HCT116 (cell line): ENCODE results near the gene ZNF236. TPM values are rescaled to one million over a fixed set of nuclear protein-coding genes. Genes with fewer than 3 reads are reported as not detected.

ENCODE experiments used
- ATAC-seq: fragments of 200-7000 bp; cut with Tn5 transposase; 2 replicates; pipeline ENCODE4 v1.9.1; 2020; ENCODE audit warnings: mild to moderate bottlenecking, moderate library complexity
- BruUV-seq: library from RNA; stranded (reverse); fragments of 400-500 nt; replicated peaks from 2 replicates; lab custom pipeline; 2021; lab: Mats Ljungman, UMichigan
- CTCF ChIA-PET: fragments of 300-600 bp; sonication (Branson Sonifier 250); formaldehyde crosslinking; loops from one replicate; lab custom pipeline; 2021; ENCODE audit warnings: antibody characterized with exemption; lab: Charles Lee
- POLR2A ChIA-PET: fragments of 300-600, 350-600 bp; sonication (Branson Sonifier 250); formaldehyde crosslinking; loops from one replicate; lab custom pipeline; 2021; ENCODE audit warnings: antibody characterized with exemption; lab: Charles Lee
- RAD21 ChIA-PET, 2 experiments: fragments of 300-600 bp; sonication (Branson Sonifier 250); formaldehyde crosslinking; loops; one replicate each; lab custom pipeline; 2023; ENCODE audit warnings: low total read pairs in 2 of 2; ENCODE audit not compliant: uncharacterized antibody in 2 of 2, unreplicated experiment in 2 of 2, low non-redundant PET in 1 of 2; lab: Charles Lee
- DNase-seq: peaks from one replicate; pipeline ENCODE4 v3.0.0-alpha.2; 2010; ENCODE audit warnings: low read depth, low spot score
- H2AFZ ChIP-seq: fragments of 200-600 bp; shearing (Covaris generic), sonication (generic); 2 replicates; pipeline ENCODE4 v1.6.1; 2017; ENCODE audit warnings: low read depth, mixed run types, mixed read lengths, antibody characterized with exemption, low read length; ENCODE audit not compliant: poor library complexity, severe bottlenecking
- H3K27ac ChIP-seq: 2 replicates; pipeline ENCODE4 v1.5.1; 2012; ENCODE audit warnings: low read depth, low read length
- H3K27me3 ChIP-seq: fragments of 200-600 bp; sonication (generic); 2 replicates; pipeline ENCODE4 v1.6.1; 2016; ENCODE audit warnings: mixed run types, low read length, mixed read lengths; ENCODE audit not compliant: insufficient read depth
- H3K36me3 ChIP-seq, 2 experiments: fragments of 200-500 bp in 1 of 2; fragments of 200-600 bp in 1 of 2; sonication (Bioruptor generic) in 1 of 2; sonication (generic) in 1 of 2; 2 replicates each; pipeline versions ENCODE4 v1.5.1 to v1.6.1; 2014 to 2016; ENCODE audit warnings: low read length in 2 of 2, inconsistent platforms in 1 of 2, mixed read lengths in 1 of 2, mixed run types in 1 of 2; ENCODE audit not compliant: insufficient read depth in 2 of 2, control insufficient read depth in 1 of 2
- H3K4me1 ChIP-seq, 2 experiments: fragments of 200-600 bp in 1 of 2; sonication (generic) in 1 of 2; 2 replicates each; pipeline versions ENCODE4 v1.5.1 to v1.6.1; 2012 to 2017; ENCODE audit warnings: low read length in 2 of 2, inconsistent platforms in 1 of 2, mild to moderate bottlenecking in 1 of 2, mixed read lengths in 1 of 2, mixed run types in 1 of 2, moderate library complexity in 1 of 2; ENCODE audit not compliant: insufficient read depth in 2 of 2, control insufficient read depth in 1 of 2
- H3K4me2 ChIP-seq: fragments of 200-600 bp; sonication (generic); 2 replicates; pipeline ENCODE4 v1.6.1; 2017; ENCODE audit warnings: mixed run types, low read length, mixed read lengths
- H3K4me3 ChIP-seq, 2 experiments: fragments of 200-600 bp in 1 of 2; sonication (generic) in 1 of 2; replicated peaks in 1 of 2; 2 replicates each; pipeline ENCODE4 v1.5.1; 2011 to 2016; ENCODE audit warnings: low read length in 2 of 2, control low read depth in 1 of 2, low read depth in 1 of 2, mild to moderate bottlenecking in 1 of 2, mixed read lengths in 1 of 2, mixed run types in 1 of 2
- H3K79me2 ChIP-seq: fragments of 200-600 bp; sonication (generic); 2 replicates; pipeline ENCODE4 v1.6.1; 2017; ENCODE audit warnings: mild to moderate bottlenecking, mixed run types, low read length, moderate library complexity, mixed read lengths; ENCODE audit not compliant: insufficient read depth
- H3K9ac ChIP-seq: fragments of 200-600 bp; sonication (generic); 2 replicates; pipeline ENCODE4 v1.6.1; 2016; ENCODE audit warnings: low read length, mixed read lengths
- H3K9me2 ChIP-seq: fragments of 200-600 bp; sonication (generic), shearing (Covaris generic); 2 replicates; pipeline ENCODE4 v1.6.1; 2017; ENCODE audit warnings: mixed run types, mild to moderate bottlenecking, moderate library complexity; ENCODE audit not compliant: insufficient read depth
- H3K9me3 ChIP-seq, 2 experiments: fragments of 200-500 bp in 1 of 2; fragments of 200-600 bp in 1 of 2; sonication (Bioruptor generic) in 1 of 2; sonication (generic) in 1 of 2; 2 replicates each; pipeline ENCODE4 v1.6.1; 2014 to 2017; ENCODE audit warnings: low read length in 2 of 2, mixed read lengths in 2 of 2, inconsistent platforms in 1 of 2, low read depth in 1 of 2, mild to moderate bottlenecking in 1 of 2, mixed run types in 1 of 2, moderate library complexity in 1 of 2; ENCODE audit not compliant: control insufficient read depth in 1 of 2, insufficient read depth in 1 of 2
- H4K20me1 ChIP-seq: fragments of 200-600 bp; sonication (generic), shearing (Covaris generic); 2 replicates; pipeline ENCODE4 v1.6.1; 2017; ENCODE audit warnings: mixed run types, mild to moderate bottlenecking, moderate library complexity; ENCODE audit not compliant: insufficient read depth
- EGR1 ChIP-seq: IDR thresholded peaks from 2 replicates; pipeline ENCODE4 v1.6.1; 2012; ENCODE audit warnings: low read depth
- FOSL1 ChIP-seq: IDR thresholded peaks from 2 replicates; pipeline ENCODE4 v1.6.1; 2012; ENCODE audit warnings: low read depth
- POLR2AphosphoS5 ChIP-seq: IDR thresholded peaks from 2 replicates; pipeline ENCODE4 v1.6.1; 2011; ENCODE audit warnings: mild to moderate bottlenecking, low read depth, low read length, moderate library complexity
- RAD21 ChIP-seq: IDR thresholded peaks from 2 replicates; pipeline ENCODE4 v1.6.1; 2012; ENCODE audit warnings: low read depth, mild to moderate bottlenecking
- SIN3A ChIP-seq: IDR thresholded peaks from 2 replicates; pipeline ENCODE4 v1.6.1; 2012; ENCODE audit warnings: low read depth
- SRF ChIP-seq: IDR thresholded peaks from 2 replicates; pipeline ENCODE4 v1.6.1; 2012; ENCODE audit warnings: low read depth
- TCF7L2 ChIP-seq: IDR thresholded peaks from 2 replicates; pipeline ENCODE4 v1.7.0; 2011; ENCODE audit warnings: borderline replicate concordance, inconsistent platforms; ENCODE audit not compliant: insufficient read depth, insufficient read length; ENCODE audit errors: extremely low read depth
- YY1 ChIP-seq: IDR thresholded peaks from 2 replicates; pipeline ENCODE4 v1.6.1; 2011; ENCODE audit warnings: low read length, low read depth, moderate library complexity, mild to moderate bottlenecking; ENCODE audit not compliant: insufficient replicate concordance; ENCODE audit errors: extremely low read depth
- ZNF274 ChIP-seq: fragments of 200-500 bp; sonication (Bioruptor generic); IDR thresholded peaks from 2 replicates; pipeline ENCODE4 v1.6.1; 2014; ENCODE audit warnings: mild to moderate bottlenecking, low read depth, low read length, inconsistent platforms
- intact Hi-C: fragments of 100-400 bp; cut with micrococcal nuclease; formaldehyde crosslinking; loops from 2 replicates; pipeline ENCODE4 v1.10.0; 2022
- total RNA-seq: library from RNA; stranded (reverse); gene quantifications from one replicate; pipeline ENCODE4 v1.2.1, GENCODE V29; 2021; ENCODE audit not compliant: unreplicated experiment
- TF ChIP-seq, protein P1 (sequence below): IDR thresholded peaks from 2 replicates; pipeline ENCODE4 v1.6.1; 2012
- TF ChIP-seq, protein P2 (sequence below): IDR thresholded peaks from 2 replicates; pipeline ENCODE4 v1.6.1; 2012; ENCODE audit warnings: low read depth
- TF ChIP-seq, protein P3 (sequence below): IDR thresholded peaks from 2 replicates; pipeline ENCODE4 v1.6.1; 2011; ENCODE audit warnings: mild to moderate bottlenecking, low read length, moderate library complexity; ENCODE audit not compliant: insufficient replicate concordance; ENCODE audit errors: extremely low read depth
- TF ChIP-seq, protein P4 (sequence below): IDR thresholded peaks from 2 replicates; pipeline ENCODE4 v1.6.1; 2012
- TF ChIP-seq, protein P5 (sequence below), 3 experiments: fragments of 200-600 bp in 1 of 3; sonication (generic) in 1 of 3; IDR thresholded peaks in 2 of 3; conservative IDR thresholded peaks in 1 of 3; 2 replicates each; pipeline ENCODE4 v1.5.1; 2012 to 2017; ENCODE audit warnings: low read depth in 2 of 3, low read length in 2 of 3, antibody characterized with exemption in 1 of 3, borderline replicate concordance in 1 of 3, control low read depth in 1 of 3, mild to moderate bottlenecking in 1 of 3, mixed read lengths in 1 of 3, mixed run types in 1 of 3, moderate library complexity in 1 of 3; ENCODE audit not compliant: insufficient read depth in 1 of 3

ZNF236 gene
- total RNA-seq, 1 experiment from 2014 or later = 15.0 TPM

DNA sequence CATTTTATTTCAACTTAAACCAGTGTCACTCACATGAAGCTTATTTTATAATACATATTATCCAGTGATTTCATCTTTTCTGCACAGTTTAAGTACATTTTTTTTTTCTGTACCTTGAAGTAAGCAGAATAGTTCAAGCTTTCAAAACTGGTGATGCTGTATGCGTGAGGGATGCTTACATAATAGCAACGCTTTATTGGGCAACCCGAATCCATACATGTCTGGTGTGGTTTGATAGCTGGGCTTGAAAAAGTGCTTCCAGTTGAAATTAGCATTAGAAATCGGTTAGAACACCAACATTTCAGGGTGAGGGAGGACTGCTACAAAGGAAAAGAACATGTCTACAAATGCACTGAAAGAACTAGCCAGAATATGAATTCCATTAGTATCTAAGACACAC lies 192.8 kb downstream of the ZNF236 start:
- Histone ChIP-seq H3K9me2 (no peaks in the 10 kb centered on the region), H3K4me2 (no peak overlapping the region), H3K27ac (no peak overlapping the region), H3K9me3 (no peaks in the 10 kb centered on the region), H3K79me2 (no peaks in the 10 kb centered on the region), H3K9ac (no peak overlapping the region), H3K4me3 (no peak overlapping the region), H3K36me3 (peaks cover 3 to 13% of the 10 kb centered on the region in 2 experiments; a peak in 3 of 4 replicates), H3K27me3 (no peaks in the 10 kb centered on the region), H4K20me1 (no peaks in the 10 kb centered on the region), H2AFZ (no peak overlapping the region), H3K4me1 (no peaks in the 10 kb centered on the region)
- TF ChIP-seq RAD21 (no peak), YY1 (no peak), SRF (no peak), FOSL1 (no peak), EGR1 (no peak), POLR2AphosphoS5 (no peak), SIN3A (no peak), ZNF274 (no peak), TCF7L2 (no peak)
- TF ChIP-seq, protein P1, sequence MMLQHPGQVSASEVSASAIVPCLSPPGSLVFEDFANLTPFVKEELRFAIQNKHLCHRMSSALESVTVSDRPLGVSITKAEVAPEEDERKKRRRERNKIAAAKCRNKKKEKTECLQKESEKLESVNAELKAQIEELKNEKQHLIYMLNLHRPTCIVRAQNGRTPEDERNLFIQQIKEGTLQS = no peak
- TF ChIP-seq, protein P2, sequence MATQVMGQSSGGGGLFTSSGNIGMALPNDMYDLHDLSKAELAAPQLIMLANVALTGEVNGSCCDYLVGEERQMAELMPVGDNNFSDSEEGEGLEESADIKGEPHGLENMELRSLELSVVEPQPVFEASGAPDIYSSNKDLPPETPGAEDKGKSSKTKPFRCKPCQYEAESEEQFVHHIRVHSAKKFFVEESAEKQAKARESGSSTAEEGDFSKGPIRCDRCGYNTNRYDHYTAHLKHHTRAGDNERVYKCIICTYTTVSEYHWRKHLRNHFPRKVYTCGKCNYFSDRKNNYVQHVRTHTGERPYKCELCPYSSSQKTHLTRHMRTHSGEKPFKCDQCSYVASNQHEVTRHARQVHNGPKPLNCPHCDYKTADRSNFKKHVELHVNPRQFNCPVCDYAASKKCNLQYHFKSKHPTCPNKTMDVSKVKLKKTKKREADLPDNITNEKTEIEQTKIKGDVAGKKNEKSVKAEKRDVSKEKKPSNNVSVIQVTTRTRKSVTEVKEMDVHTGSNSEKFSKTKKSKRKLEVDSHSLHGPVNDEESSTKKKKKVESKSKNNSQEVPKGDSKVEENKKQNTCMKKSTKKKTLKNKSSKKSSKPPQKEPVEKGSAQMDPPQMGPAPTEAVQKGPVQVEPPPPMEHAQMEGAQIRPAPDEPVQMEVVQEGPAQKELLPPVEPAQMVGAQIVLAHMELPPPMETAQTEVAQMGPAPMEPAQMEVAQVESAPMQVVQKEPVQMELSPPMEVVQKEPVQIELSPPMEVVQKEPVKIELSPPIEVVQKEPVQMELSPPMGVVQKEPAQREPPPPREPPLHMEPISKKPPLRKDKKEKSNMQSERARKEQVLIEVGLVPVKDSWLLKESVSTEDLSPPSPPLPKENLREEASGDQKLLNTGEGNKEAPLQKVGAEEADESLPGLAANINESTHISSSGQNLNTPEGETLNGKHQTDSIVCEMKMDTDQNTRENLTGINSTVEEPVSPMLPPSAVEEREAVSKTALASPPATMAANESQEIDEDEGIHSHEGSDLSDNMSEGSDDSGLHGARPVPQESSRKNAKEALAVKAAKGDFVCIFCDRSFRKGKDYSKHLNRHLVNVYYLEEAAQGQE = no peak
- TF ChIP-seq, protein P3, sequence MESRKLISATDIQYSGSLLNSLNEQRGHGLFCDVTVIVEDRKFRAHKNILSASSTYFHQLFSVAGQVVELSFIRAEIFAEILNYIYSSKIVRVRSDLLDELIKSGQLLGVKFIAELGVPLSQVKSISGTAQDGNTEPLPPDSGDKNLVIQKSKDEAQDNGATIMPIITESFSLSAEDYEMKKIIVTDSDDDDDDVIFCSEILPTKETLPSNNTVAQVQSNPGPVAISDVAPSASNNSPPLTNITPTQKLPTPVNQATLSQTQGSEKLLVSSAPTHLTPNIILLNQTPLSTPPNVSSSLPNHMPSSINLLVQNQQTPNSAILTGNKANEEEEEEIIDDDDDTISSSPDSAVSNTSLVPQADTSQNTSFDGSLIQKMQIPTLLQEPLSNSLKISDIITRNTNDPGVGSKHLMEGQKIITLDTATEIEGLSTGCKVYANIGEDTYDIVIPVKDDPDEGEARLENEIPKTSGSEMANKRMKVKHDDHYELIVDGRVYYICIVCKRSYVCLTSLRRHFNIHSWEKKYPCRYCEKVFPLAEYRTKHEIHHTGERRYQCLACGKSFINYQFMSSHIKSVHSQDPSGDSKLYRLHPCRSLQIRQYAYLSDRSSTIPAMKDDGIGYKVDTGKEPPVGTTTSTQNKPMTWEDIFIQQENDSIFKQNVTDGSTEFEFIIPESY = no peak
- TF ChIP-seq, protein P4, sequence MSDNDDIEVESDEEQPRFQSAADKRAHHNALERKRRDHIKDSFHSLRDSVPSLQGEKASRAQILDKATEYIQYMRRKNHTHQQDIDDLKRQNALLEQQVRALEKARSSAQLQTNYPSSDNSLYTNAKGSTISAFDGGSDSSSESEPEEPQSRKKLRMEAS = no peak
- TF ChIP-seq, protein P5, sequence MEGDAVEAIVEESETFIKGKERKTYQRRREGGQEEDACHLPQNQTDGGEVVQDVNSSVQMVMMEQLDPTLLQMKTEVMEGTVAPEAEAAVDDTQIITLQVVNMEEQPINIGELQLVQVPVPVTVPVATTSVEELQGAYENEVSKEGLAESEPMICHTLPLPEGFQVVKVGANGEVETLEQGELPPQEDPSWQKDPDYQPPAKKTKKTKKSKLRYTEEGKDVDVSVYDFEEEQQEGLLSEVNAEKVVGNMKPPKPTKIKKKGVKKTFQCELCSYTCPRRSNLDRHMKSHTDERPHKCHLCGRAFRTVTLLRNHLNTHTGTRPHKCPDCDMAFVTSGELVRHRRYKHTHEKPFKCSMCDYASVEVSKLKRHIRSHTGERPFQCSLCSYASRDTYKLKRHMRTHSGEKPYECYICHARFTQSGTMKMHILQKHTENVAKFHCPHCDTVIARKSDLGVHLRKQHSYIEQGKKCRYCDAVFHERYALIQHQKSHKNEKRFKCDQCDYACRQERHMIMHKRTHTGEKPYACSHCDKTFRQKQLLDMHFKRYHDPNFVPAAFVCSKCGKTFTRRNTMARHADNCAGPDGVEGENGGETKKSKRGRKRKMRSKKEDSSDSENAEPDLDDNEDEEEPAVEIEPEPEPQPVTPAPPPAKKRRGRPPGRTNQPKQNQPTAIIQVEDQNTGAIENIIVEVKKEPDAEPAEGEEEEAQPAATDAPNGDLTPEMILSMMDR (IDR thresholded peaks at IDR 0.05 in 2 of 3, conservative IDR thresholded peaks at IDR 0.05 in 1 of 3; ENCODE audit: borderline replicate concordance in 1 of 3, insufficient read depth in 1 of 3, low read depth in 2 of 3, low read length in 2 of 3) = no peak
- ATAC-seq (no peak), DNase-seq (no peak)
- ChIA-PET POLR2A (no interaction called here), CTCF (no interaction called here), RAD21 (no interaction called here)
- no TSS peak for BruUV-seq
- intact Hi-C loops = no loop called here
